Ishikawa (cell line): ENCODE measurements around the gene PON1.

ENCODE experiments used
- CEBPB ChIP-seq: IDR thresholded peaks from 2 replicates; pipeline ENCODE4 v1.6.1; 2012
- CREB1 ChIP-seq: IDR thresholded peaks from 2 replicates; pipeline ENCODE4 v1.6.1; 2012; ENCODE audit warnings: low read depth
- EGR1 ChIP-seq: IDR thresholded peaks from 2 replicates; pipeline ENCODE4 v1.6.1; 2012
- EP300 ChIP-seq: IDR thresholded peaks from 2 replicates; pipeline ENCODE4 v1.6.1; 2012; ENCODE audit warnings: borderline replicate concordance
- FOXM1 ChIP-seq: IDR thresholded peaks from 2 replicates; pipeline ENCODE4 v1.6.1; 2012; ENCODE audit warnings: low read depth, borderline replicate concordance
- NFIC ChIP-seq: IDR thresholded peaks from 2 replicates; pipeline ENCODE4 v1.6.1; 2012
- RAD21 ChIP-seq: IDR thresholded peaks from 2 replicates; pipeline ENCODE4 v1.6.1; 2012; ENCODE audit warnings: low read depth
- TAF1 ChIP-seq: IDR thresholded peaks from 2 replicates; pipeline ENCODE4 v1.6.1; 2012; ENCODE audit warnings: low read depth, mild to moderate bottlenecking
- TCF12 ChIP-seq: IDR thresholded peaks from 2 replicates; pipeline ENCODE4 v1.6.1; 2012; ENCODE audit warnings: low read depth
- TEAD4 ChIP-seq: IDR thresholded peaks from 2 replicates; pipeline ENCODE4 v1.6.1; 2012
- YY1 ChIP-seq: IDR thresholded peaks from 2 replicates; pipeline ENCODE4 v1.6.1; 2012; ENCODE audit warnings: low read depth
- ZBTB7A ChIP-seq: IDR thresholded peaks from 2 replicates; pipeline ENCODE4 v1.6.1; 2012; ENCODE audit warnings: low read depth
- TF ChIP-seq, protein P1 (sequence below): IDR thresholded peaks from 2 replicates; pipeline ENCODE4 v1.6.1; 2012
- TF ChIP-seq, protein P2 (sequence below): IDR thresholded peaks from 2 replicates; pipeline ENCODE4 v1.6.1; 2012; ENCODE audit warnings: low read depth, mild to moderate bottlenecking
- TF ChIP-seq, protein P3 (sequence below): IDR thresholded peaks from 2 replicates; pipeline ENCODE4 v1.6.1; 2012

Gene PON1

DNA sequence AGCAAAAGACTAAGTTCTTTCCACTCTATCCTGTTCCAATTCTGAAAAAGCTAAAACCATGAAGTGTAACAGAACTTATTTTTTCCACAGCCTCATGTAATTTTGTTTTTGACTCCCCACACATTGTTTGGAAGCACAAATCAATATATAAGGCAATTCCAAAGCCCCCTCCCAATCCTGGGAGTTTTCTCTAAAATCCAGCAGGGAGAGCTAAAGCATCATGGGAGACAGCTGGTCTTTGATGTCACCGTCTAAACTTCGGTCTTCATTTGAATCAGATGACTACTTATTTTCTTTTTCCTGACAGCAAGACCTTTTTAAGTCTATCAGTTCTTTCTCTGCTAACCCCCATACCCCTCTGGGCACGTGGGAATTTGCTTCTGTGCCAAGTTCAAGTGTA lies 33.3 kb upstream of the PON1 start:
- TF ChIP-seq RAD21: peak; percentile 43
- no peak for TF ChIP-seq TAF1

DNA sequence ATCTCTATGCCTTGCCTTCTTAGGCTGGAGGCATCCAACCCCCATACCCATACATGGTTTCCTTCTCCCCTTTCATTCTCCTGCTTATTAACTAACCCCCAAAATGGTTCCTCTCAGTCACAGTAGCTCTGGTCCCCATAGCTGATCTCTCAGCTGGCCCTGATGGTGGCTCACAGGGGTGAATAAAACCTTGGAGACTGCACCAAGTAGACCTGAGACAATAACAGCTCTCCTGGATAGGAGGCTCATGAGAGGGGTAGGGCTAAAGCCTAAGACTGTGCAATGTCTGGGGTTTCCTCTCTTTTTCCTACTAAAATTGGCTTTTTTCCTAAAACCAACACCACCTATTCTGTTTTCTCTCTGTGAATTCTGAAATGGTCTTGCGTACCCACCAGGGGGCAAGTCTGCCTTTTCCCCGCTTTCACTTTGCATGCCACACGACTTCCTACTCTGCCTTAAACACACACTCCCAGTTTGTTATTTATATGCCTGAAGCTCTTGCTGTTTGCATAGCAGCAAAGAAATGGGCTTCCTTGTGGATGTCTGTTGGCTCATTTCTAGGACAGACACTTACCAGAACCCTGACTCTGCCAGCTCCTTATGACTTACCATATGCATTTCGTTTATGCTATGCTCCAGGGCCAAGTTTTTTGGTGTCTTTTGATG lies 18.4 kb upstream of the PON1 start:
- no peak for TF ChIP-seq NFIC
- TF ChIP-seq FOXM1: no peak
- no peak for TF ChIP-seq EP300
- TF ChIP-seq CEBPB: no peak
- TF ChIP-seq TEAD4: no peak
- TF ChIP-seq RAD21: no peak
- no peak for TF ChIP-seq CREB1
- TF ChIP-seq, protein P1, sequence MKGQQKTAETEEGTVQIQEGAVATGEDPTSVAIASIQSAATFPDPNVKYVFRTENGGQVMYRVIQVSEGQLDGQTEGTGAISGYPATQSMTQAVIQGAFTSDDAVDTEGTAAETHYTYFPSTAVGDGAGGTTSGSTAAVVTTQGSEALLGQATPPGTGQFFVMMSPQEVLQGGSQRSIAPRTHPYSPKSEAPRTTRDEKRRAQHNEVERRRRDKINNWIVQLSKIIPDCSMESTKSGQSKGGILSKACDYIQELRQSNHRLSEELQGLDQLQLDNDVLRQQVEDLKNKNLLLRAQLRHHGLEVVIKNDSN: no peak
- TF ChIP-seq EGR1: no peak
- TF ChIP-seq TAF1: no peak
- TF ChIP-seq YY1: no peak
- TF ChIP-seq, protein P2, sequence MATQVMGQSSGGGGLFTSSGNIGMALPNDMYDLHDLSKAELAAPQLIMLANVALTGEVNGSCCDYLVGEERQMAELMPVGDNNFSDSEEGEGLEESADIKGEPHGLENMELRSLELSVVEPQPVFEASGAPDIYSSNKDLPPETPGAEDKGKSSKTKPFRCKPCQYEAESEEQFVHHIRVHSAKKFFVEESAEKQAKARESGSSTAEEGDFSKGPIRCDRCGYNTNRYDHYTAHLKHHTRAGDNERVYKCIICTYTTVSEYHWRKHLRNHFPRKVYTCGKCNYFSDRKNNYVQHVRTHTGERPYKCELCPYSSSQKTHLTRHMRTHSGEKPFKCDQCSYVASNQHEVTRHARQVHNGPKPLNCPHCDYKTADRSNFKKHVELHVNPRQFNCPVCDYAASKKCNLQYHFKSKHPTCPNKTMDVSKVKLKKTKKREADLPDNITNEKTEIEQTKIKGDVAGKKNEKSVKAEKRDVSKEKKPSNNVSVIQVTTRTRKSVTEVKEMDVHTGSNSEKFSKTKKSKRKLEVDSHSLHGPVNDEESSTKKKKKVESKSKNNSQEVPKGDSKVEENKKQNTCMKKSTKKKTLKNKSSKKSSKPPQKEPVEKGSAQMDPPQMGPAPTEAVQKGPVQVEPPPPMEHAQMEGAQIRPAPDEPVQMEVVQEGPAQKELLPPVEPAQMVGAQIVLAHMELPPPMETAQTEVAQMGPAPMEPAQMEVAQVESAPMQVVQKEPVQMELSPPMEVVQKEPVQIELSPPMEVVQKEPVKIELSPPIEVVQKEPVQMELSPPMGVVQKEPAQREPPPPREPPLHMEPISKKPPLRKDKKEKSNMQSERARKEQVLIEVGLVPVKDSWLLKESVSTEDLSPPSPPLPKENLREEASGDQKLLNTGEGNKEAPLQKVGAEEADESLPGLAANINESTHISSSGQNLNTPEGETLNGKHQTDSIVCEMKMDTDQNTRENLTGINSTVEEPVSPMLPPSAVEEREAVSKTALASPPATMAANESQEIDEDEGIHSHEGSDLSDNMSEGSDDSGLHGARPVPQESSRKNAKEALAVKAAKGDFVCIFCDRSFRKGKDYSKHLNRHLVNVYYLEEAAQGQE: no peak
- TF ChIP-seq, protein P3, sequence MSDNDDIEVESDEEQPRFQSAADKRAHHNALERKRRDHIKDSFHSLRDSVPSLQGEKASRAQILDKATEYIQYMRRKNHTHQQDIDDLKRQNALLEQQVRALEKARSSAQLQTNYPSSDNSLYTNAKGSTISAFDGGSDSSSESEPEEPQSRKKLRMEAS: no peak
- no peak for TF ChIP-seq TCF12
- TF ChIP-seq ZBTB7A: no peak

DNA sequence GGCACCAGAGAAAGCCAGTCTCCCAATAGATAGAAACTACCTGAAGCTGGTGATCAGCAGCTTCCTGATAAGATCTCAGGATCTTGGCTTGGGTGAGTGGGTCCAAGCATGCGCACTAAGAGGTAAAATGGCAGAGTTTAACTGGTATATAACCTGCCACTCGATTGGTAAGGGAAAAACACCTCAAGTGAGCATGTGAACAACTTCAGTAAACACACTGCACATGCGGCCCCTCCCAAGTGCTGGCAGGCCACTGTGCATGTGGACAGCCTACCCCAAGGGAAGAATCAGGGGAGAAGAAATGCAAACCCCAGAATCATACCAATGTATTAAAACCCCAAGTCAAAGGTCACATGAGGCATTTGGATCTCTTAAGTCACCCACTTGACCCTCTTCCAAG lies 17.7 kb upstream of the PON1 start:
- TF ChIP-seq NFIC (no peak), ZBTB7A (no peak), TEAD4 (no peak), CEBPB (no peak), CREB1 (no peak), EP300 (no peak), RAD21 (no peak), TCF12 (no peak), EGR1 (no peak)
- TF ChIP-seq, protein P2: no peak
- TF ChIP-seq, protein P1: no peak
- TF ChIP-seq, protein P3: no peak

DNA sequence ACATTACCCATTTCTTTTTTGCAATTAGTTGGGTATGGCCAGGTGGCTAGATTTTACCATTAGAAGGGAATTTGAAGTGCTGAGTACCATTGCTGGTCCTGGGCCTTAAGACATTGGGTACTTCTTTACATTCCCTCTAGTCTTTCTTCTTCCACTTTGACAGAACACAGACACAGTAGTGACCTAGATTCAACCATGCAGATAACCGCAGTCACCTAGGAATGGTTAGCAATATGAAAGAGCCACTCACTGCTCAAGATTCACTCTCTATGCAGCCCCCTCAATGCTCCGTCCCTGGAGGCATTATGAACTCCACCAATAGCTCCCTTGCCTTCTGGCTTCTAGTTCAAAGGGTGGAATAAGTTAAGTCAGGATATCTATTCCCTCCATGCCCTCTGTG lies 16.2 kb upstream of the PON1 start:
- no peak for TF ChIP-seq RAD21
- no peak for TF ChIP-seq CEBPB
- TF ChIP-seq ZBTB7A: no peak
- TF ChIP-seq, protein P3: no peak
- no peak for TF ChIP-seq EGR1
- no peak for TF ChIP-seq CREB1
- TF ChIP-seq NFIC: no peak
- TF ChIP-seq, protein P2: no peak
- TF ChIP-seq TEAD4: no peak
- TF ChIP-seq, protein P1: no peak
- no peak for TF ChIP-seq TCF12
